Activated CD4-positive, CD25-positive, alpha-beta regulatory T cell treated with anti-CD3 and anti-CD28 coated beads, Interleukin-2, amount 50 U/mL, for 24 hours (primary cell): ENCODE results near the gene RPS6KA6.
"Not testable (repeated sequence)": the region's sequence is repeated elsewhere in the genome, so short reads cannot be mapped to it uniquely, and the experiment has no call there.

Experiments
- ATAC-seq, 2 donors: fragments of 150-1000 bp; cut with Tn5 transposase; one replicate each; pipeline ENCODE4 v1.10.0; 2021; ENCODE audit warnings: mild to moderate bottlenecking in 1 of 2, moderate library complexity in 1 of 2

Gene RPS6KA6

GRCh38 chrX:84161641-84162040 lies 26.4 kb downstream of the RPS6KA6 start:
- ATAC-seq, result no peak

DNA sequence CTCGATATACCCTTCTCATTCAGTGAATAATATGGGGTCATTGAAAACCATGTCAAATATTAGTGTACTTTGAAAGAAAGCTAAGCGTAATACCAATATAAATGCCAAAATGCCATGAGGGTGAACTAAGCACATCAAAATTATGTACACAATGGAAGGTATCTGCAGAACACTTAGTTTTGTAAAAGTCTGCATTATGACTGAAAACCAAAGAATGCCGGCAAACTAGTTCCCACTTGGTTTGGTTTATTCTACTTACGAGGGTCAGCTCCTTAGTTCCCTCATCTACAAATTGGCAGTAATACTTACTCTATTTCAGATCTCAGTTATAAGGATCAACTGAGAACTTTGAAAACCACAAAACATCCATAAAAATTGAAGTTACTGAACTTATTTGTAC lies 27.3 kb downstream of the RPS6KA6 start:
- no peak for ATAC-seq

- ATAC-seq, result no peak
Measured at GRCh38 chrX:84156821-84157220, 31.2 kb downstream of the RPS6KA6 start.

GRCh38 chrX:84155938-84156337 lies 32.1 kb downstream of the RPS6KA6 start:
- no peak for ATAC-seq

GRCh38 chrX:84153538-84153937 lies 34.5 kb downstream of the RPS6KA6 start:
- ATAC-seq, result no peak

DNA sequence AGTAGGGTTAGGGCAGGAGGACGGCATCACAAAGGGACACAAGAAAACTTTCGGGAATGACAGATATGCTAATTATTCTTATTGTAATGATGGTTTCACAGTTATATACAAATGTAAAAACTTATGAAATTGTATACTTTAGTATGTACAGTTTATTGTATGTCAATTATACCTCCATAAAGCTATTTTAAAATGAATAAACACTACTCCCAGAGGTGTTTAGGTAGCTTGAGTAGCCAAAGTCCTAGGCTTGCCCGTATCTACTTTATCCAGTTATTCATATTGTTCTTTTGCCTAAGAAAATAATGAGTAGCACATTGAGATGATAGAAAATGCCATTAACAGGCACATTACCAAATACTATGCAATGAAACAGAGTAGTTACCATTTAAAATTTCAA lies 43.0 kb downstream of the RPS6KA6 start:
- no peak for ATAC-seq

DNA sequence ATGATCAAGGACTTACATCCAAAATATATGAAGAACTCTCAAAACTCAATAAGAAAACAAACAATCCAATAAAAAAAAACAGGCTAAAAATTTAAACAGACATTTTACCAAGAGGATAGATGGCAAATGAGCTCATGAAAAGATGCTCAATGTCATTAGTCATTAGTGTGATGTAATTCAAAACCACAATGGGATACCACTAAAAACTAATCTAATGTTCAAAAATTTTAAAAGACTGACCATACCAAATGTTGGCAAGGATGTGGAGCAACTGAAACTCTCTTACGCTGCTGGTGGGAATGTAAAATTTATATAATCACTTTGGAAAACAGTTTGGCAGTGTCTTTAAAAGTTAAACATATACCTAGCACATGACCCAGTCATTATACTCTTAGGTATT lies 43.7 kb downstream of the RPS6KA6 start:
- ATAC-seq, result no peak

GRCh38 chrX:84133023-84133422 lies 55.0 kb downstream of the RPS6KA6 start:
- no peak for ATAC-seq

- ATAC-seq, result no peak
Measured at GRCh38 chrX:84123585-84123984, 64.4 kb downstream of the RPS6KA6 start.

DNA sequence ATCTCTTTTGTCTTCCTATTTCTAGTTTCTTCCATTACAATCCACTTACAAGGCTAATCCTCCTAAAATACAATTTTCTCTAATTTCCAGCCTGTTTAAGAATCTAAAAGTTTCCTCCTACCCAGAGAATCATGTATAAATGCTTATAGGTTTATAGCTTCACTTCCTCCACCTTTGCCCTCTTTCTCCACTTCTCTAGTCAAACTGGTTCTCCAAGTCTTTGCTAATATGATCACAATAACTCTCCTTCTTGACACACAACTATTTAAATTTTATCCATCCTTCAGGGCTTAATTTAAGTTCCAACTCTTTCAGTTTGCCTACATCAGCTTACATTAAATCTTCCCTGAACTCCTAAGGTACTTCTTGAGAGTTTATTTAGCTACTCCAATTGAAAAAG lies 69.2 kb downstream of the RPS6KA6 start:
- ATAC-seq, result no peak

DNA sequence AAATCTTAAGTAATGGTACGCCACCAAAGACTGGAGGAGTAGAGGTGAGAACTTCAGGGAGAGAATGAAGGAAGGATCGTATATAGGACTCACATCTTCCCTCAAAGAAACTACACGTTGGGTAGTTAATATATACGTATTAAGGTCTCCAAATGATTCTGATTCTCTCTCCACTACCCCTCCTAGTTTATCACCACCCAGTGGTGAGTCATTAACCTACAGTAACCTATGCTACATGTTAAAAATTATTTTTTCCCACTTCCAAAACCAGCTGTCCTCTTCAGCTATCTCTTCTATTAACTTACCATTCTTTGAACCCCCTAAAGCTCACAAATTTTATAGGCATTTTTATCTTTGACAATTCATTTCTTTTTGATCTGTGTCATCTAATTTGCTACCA lies 69.7 kb downstream of the RPS6KA6 start:
- no peak for ATAC-seq

GRCh38 chrX:84108584-84108983 lies 79.4 kb downstream of the RPS6KA6 start:
- no peak for ATAC-seq

DNA sequence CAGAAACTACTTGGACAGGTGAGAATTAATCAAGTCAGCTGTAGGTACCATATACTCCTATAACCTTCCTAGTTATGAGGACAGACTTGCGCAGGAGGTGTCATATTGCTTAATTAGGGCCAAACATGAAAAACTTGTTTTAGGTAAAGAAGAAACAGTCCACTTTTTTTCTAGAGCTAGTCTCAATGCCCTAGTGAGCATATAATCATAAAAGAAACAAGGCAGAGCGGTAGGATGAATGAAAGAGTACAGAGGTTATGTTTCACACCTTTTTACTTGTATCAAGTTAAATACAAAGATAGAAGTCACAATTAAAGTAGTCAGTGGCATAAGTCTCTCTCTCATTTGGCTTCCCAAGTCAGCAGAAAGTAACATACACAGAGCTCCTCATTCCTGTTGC lies 88.9 kb downstream of the RPS6KA6 start:
- no peak for ATAC-seq

DNA sequence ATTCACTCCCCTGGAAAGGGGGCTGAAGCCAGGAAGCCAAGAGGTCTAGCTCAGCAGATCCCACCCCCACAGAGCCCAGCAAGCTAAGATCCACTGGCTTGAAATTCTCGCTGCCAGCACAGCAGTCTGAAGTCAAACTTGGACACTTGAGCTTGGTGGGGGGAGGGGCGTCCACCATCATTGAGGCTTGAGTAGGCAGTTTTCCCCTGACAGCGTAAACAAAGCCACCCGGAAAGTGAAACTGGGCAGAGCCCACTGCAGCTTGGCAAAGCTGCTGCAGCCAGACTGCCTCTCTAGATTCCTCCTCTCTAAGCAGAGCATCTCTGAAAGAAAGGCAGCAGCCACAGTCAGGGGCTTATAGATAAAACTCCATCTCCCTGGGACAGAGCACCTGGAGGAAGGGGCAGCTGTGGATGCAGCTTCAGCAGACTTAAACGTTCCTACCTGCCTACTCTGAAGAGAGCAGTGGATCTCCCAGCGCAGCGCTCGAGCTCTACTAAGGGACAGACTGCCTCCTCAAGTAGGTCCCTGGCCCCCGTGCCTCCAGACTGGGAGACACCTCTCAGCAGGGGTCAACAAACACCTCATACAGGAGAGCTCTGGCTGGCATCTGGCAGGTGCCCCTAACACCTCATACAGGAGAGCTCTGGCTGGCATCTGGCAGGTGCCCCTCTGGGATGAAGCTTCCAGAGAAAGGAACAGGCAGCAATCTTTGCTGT lies 108.4 kb downstream of the RPS6KA6 start:
- ATAC-seq, result not testable (repeated sequence)

- no peak for ATAC-seq
Measured at GRCh38 chrX:84078991-84079390, 109.0 kb downstream of the RPS6KA6 start.

DNA sequence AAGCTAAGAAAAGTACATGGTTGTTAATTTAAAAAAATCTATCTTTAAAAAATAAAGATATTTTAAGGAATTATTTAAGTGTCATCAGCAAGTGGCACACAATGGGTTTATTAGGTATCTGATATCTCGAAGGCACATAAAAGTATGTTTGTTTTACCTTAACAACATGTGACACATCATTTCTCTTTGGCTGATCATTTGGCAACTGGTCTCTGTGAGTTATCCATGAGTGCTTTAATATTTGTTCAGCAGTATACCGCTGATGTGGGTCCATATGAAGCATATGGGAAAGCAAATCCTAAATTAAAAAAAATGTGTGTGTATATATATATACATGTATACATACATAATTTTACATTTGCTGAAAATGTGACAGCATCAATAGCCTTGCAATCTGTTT lies 123.2 kb downstream of the RPS6KA6 start:
- ATAC-seq, result no peak

GRCh38 chrX:84064164-84064563 lies 123.8 kb downstream of the RPS6KA6 start:
- no peak for ATAC-seq

- no peak for ATAC-seq
Measured at GRCh38 chrX:84047339-84047738, 140.7 kb downstream of the RPS6KA6 start.

DNA sequence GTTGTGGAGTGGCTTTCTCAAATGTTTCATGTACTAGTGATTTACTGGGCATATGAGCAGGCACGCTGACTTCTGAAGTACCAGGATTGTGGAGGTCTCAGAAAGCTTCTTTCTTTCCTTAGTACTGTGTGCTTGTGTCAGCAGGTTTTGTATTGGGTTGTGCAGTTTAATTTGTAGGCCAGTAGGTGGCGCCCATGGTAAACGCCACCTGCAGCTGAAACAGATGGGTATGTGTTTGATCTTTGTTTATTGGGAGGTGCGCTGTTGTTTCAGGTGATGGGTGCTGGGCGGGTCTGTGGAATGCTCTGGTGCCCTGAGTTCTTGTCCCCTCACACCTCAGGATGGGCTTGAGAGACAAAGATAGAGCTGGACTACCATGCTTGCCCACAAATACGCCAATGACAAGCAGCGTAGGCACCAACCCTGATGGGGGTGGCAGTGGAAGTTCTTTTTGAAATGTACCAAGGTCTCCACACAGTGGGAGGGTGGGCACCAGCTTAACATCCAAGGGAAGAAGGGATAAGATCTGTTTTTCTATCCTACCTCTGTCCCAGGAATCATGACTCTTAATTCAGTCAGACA lies 141.5 kb downstream of the RPS6KA6 start:
- ATAC-seq, result no peak

- no peak for ATAC-seq
Measured at GRCh38 chrX:84044051-84044450, 143.9 kb downstream of the RPS6KA6 start.
